Activated naive CD4-positive, alpha-beta T cell treated with anti-CD3 and anti-CD28 coated beads, Interleukin-2, amount 10 ng/mL, durations not matched to agents 7 days and 5 days (primary cell): ENCODE measurements around the gene ATP13A5.

Experiments
- CTCF ChIA-PET: fragments of 350-600 bp; sonication (Branson Sonifier 250); formaldehyde crosslinking; loops from one replicate; lab custom pipeline; 2021; ENCODE audit warnings: antibody characterized with exemption; lab: Charles Lee
- DNase-seq: peaks from one replicate; pipeline ENCODE4 v3.0.0-alpha.2; 2020
- H3K27ac Mint-ChIP-seq: one replicate; pipeline ENCODE4 v1.8.0; 2021; ENCODE audit warnings: mild to moderate bottlenecking, moderate library complexity, mixed read lengths
- H3K27me3 Mint-ChIP-seq: one replicate; pipeline ENCODE4 v1.8.0; 2021; ENCODE audit warnings: mild to moderate bottlenecking, mixed read lengths
- H3K36me3 Mint-ChIP-seq: one replicate; pipeline ENCODE4 v1.8.0; 2021; ENCODE audit warnings: mixed read lengths
- H3K4me1 Mint-ChIP-seq: one replicate; pipeline ENCODE4 v1.8.0; 2021; ENCODE audit warnings: mixed read lengths
- H3K4me3 Mint-ChIP-seq: one replicate; pipeline ENCODE4 v1.8.0; 2021; ENCODE audit warnings: mild to moderate bottlenecking, moderate library complexity, mixed read lengths
- H3K9me3 Mint-ChIP-seq: one replicate; pipeline ENCODE4 v1.8.0; 2021; ENCODE audit warnings: mixed read lengths

The ATP13A5 gene

DNA sequence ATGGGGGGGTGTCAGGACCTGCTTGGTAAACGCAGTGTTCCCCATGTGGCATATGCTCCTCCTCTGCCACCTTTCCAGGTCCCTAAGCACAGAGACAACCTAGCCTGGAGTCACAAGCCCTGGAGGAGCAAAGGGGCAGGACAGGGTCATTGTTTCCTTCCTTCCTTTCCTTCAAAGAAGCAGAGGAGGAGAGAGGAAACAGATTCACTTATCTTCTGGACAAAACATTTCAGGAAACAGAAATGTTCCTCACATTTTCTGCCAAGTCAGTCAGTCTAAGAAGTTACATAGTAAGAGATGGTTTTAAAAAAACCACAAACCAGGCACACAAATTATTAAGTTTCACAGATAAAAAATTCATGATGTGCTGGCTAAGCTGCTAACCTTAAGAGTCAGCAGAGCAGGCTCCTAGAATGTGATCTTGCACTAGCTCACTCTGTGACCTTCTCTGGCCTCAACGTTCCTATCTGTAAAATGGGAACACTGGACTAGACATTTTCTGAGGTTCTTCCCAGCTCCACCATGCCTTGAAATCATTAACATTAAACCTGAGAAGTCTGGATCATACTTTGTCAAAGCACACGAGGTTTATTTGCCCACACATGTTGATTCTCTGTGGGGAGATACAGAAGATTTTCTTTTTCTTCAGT lies 47.9 kb downstream of the ATP13A5 start:
- DNase-seq: no peak
- CTCF ChIA-PET: no interaction called here
- H3K4me3 Mint-ChIP-seq: no peak overlapping the region
- no peaks in the 10 kb centered on the region for H3K4me1 Mint-ChIP-seq
- no peaks in the 10 kb centered on the region for H3K36me3 Mint-ChIP-seq
- H3K27me3 Mint-ChIP-seq: no peaks in the 10 kb centered on the region
- H3K27ac Mint-ChIP-seq: no peak overlapping the region
- no peaks in the 10 kb centered on the region for H3K9me3 Mint-ChIP-seq

DNA sequence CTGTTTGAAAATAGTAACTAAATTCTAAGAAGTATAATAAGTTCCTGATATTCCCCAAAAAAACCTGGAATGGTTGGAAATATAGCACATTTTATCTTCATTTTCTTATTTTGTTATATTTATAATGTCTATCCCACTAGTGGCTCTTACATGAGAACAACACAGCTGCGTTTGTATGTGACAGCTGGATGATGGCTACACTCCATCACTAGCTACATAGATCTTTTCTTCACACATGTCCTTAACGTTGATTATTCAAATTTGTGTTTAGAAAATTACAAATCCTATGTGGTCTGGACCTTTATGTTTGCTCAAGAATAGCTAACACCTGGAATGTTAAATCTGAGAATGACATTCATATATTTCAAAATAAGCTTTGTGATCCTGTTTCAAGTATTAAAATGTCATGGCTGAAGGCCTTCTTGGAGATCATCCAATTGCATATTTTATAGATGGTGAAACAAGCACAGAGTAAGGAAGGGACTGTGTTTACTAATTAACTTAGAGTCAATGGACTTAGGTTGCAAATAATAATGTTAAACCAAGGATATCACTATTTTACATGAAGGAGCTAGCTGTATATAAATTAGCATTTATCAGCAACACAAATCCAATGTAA lies 60.8 kb downstream of the ATP13A5 start:
- Mint-ChIP-seq H3K27ac (no peak overlapping the region), H3K9me3 (no peaks in the 10 kb centered on the region), H3K27me3 (no peaks in the 10 kb centered on the region), H3K36me3 (no peaks in the 10 kb centered on the region), H3K4me1 (no peaks in the 10 kb centered on the region), H3K4me3 (no peak overlapping the region)
- no peak for DNase-seq
- CTCF ChIA-PET: no interaction called here

DNA sequence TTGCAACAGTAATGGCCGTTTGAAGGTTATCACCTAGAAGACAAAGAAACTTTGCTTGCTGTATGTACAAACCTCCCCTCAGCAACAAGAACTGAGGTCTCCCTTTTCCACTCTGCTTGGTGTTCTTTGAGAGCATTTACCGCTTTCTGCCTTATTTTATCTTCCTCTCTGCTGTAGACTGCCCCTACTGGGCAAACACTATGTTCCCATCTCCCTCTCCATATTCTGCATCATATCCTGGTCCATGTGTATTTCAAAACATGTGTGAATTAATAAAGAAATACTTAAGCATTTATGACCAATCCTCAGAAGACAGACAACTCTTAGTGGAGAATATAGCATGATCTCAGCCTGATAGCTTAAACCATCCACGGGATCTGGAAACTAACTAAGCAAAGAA lies 64.4 kb downstream of the ATP13A5 start:
- no peak overlapping the region for H3K27ac Mint-ChIP-seq
- H3K27me3 Mint-ChIP-seq: peaks cover 4% of the 10 kb centered on the region
- no peaks in the 10 kb centered on the region for H3K36me3 Mint-ChIP-seq
- no peaks in the 10 kb centered on the region for H3K9me3 Mint-ChIP-seq
- CTCF ChIA-PET: no interaction called here
- no peak overlapping the region for H3K4me3 Mint-ChIP-seq
- no peaks in the 10 kb centered on the region for H3K4me1 Mint-ChIP-seq
- no peak for DNase-seq

DNA sequence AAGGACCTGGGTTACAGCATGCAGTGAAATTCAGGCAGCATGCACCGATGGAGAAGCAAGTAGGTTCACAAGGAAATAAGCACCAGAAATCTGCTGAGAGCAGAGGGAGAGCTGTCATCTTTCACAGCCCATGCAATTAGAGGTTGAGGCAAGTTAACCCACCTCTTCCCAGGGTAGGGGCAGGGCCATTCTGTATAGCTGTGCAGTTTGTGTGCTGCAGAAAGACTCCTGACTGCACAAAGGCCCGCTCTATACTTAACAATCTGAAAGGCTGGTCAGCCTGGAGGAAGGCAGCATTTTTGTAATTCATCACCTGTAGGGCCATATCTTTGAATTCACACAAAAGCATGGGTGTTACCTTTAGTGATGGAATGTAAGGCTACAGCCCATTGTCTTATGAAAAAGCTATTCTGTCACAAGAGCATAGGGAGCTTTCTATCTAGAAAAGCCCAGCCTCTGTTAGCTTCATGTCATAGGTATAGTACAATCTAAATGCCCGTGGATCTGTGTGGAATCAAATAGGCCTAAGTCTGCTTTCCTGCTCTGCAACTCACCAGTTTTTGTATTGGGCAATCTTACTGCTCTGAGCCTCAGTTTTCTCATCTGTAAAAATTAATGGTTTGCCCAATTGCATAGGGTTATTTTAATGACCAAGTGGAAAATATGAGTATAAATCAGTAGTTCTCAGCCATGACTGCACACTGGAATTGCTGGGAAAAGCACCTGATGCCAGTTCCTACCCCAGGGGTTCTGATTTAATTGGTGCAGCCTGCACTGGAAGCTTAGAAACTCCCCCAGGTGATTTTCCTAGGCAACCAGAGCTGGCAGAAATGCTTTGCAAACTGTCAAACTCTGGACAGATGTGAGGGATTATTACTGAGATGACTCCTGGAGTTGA lies 65.2 kb downstream of the ATP13A5 start:
- no peaks in the 10 kb centered on the region for H3K4me1 Mint-ChIP-seq
- CTCF ChIA-PET: no interaction called here

DNA sequence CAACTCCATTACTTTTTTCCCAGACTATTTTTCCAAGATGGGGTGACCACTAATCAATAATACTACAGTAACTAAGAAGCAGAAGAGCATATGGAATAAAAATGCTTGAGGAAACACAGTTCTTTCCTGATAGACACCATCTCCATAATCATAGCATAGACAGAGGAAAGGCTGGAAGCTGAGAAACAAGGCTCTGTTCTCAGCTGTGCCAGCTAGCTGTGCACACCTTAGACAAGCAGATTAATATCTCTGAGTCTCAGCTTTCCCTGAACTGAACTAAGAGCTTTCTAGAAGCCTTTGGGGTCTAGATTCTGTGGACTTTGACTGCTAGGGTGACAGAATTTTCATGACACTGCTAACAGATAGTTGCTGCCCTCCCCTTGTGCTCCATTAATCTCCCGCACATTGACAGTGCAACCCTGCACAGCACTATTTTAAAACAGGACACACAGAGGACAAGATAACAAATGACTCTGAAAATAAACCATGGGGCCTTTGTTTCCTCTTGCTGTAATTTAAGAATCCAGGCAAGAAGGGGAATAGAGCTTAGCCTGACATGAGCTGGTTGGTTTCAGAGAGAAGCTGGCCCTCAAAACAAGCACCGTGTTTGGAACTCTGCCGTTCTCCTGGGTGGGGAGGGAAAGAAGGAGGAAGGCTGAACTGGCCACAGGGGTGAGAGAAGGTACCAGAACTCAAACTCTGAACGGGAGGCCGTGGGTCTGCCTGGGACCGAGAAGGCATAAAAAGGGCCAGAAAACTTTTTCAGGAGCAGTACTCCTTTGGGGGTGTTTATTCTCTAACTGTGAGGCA lies 67.4 kb downstream of the ATP13A5 start:
- H3K4me3 Mint-ChIP-seq: no peak overlapping the region
- H3K27ac Mint-ChIP-seq: no peak overlapping the region
- no peaks in the 10 kb centered on the region for H3K4me1 Mint-ChIP-seq
- no peaks in the 10 kb centered on the region for H3K36me3 Mint-ChIP-seq
- CTCF ChIA-PET: no interaction called here
- H3K27me3 Mint-ChIP-seq: peaks cover 4% of the 10 kb centered on the region
- no peaks in the 10 kb centered on the region for H3K9me3 Mint-ChIP-seq
- DNase-seq: no peak

More for the DNA sequence above, 65.2 kb downstream of the ATP13A5 start:
- H3K4me3 Mint-ChIP-seq: no peak overlapping the region
- H3K9me3 Mint-ChIP-seq: no peaks in the 10 kb centered on the region
- DNase-seq: no peak
- H3K27me3 Mint-ChIP-seq: peaks cover 4% of the 10 kb centered on the region
- H3K27ac Mint-ChIP-seq: no peak overlapping the region
- no peaks in the 10 kb centered on the region for H3K36me3 Mint-ChIP-seq

DNA sequence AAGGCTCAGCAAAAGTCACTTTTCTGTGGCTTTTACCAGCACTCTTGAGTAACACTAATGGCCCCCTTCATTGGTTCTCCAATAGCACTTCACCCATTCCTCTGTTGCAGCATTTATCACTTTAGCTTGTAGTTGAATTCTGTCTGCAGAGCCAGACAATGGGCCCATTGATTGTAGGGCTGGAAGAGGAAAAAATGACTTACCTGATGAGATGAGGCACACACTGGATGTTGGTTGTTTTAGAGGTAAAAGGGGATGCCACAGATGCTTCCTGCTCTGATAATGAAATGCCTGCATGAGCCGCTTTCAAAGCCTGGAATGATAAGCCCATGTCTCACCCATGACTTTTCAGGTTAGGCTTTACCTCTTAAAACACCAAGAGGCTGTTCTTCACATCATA lies 73.2 kb downstream of the ATP13A5 start:
- Mint-ChIP-seq H3K36me3 (no peaks in the 10 kb centered on the region), H3K27ac (no peak overlapping the region), H3K4me3 (no peak overlapping the region), H3K4me1 (no peaks in the 10 kb centered on the region), H3K9me3 (no peaks in the 10 kb centered on the region), H3K27me3 (no peaks in the 10 kb centered on the region)
- no peak for DNase-seq
- CTCF ChIA-PET: no interaction called here

DNA sequence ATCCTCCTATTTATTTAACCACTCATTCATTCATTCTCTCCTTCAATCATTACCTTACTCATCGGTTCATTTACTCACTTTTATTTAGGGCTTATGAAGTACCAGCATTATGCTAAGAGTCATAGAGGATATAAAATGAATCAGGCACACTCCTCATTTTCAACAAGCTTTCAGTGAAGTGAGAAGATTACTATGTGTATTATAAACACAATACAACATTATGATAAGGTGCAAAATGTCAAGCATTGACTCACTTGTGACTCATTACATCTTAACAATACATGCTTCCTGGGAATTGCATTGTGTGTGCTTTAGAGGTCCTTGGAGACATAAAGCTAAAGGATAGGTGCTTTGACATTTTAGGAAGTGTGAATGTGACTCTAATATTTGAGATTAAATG lies 77.1 kb downstream of the ATP13A5 start:
- Mint-ChIP-seq H3K36me3 (no peaks in the 10 kb centered on the region), H3K27ac (no peak overlapping the region), H3K4me3 (no peak overlapping the region), H3K4me1 (no peaks in the 10 kb centered on the region), H3K27me3 (no peaks in the 10 kb centered on the region), H3K9me3 (no peaks in the 10 kb centered on the region)
- CTCF ChIA-PET: no interaction called here
- no peak for DNase-seq

GRCh38 chr3:193297421-193297820 lies 81.1 kb downstream of the ATP13A5 start:
- Mint-ChIP-seq H3K9me3 (no peaks in the 10 kb centered on the region), H3K4me3 (no peak overlapping the region), H3K4me1 (no peaks in the 10 kb centered on the region), H3K27ac (no peak overlapping the region), H3K36me3 (no peaks in the 10 kb centered on the region), H3K27me3 (no peaks in the 10 kb centered on the region)
- CTCF ChIA-PET: no interaction called here
- no peak for DNase-seq

DNA sequence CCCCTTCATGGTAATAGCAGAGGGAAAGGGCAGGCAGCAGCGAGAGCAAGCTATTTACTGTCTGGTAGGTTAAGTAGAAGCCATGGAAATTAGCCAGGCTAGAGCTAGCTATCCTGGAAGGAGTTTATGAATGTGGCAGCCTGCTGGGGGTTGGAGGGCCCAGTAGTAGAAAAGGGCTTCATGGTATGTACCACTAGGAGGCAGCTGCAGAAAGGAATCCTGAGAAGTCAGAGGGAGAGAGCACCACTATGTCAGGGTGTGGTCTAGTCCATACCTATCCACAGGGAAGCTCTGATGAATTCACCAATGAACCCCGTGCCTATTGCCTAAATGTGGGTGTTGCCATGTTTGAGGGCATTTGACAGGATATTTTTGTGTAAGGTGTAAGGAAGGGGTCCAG lies 82.6 kb downstream of the ATP13A5 start:
- Mint-ChIP-seq H3K9me3 (peaks cover 2% of the 10 kb centered on the region), H3K36me3 (no peaks in the 10 kb centered on the region), H3K27me3 (no peaks in the 10 kb centered on the region), H3K27ac (no peak overlapping the region), H3K4me3 (no peak overlapping the region), H3K4me1 (no peaks in the 10 kb centered on the region)
- no peak for DNase-seq
- CTCF ChIA-PET: no interaction called here

DNA sequence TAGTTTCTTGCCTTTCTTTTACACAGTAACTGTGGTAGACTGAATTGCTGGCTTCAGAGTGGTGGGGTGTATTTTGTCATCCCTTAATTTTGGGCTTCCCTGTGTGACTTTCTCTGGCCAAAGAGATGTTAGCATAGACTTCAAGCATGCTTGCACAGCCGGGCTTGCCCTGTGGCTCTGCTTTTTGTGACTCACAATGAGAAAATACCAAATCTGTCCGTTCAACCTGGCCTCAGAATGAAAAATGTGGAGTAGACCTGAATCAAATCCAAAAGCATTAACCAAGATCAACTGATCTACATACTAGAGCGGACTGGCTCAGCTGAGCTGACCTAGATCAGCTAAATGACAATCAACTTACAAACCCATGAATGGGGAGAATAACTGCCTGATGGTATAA lies 86.2 kb downstream of the ATP13A5 start:
- CTCF ChIA-PET: no interaction called here
- H3K4me3 Mint-ChIP-seq: no peak overlapping the region

GRCh38 chr3:193271101-193271840 lies 107.3 kb downstream of the ATP13A5 start:
- Mint-ChIP-seq H3K27me3 (no peaks in the 10 kb centered on the region), H3K9me3 (no peaks in the 10 kb centered on the region), H3K36me3 (no peaks in the 10 kb centered on the region), H3K4me1 (no peaks in the 10 kb centered on the region), H3K27ac (no peak overlapping the region), H3K4me3 (no peak overlapping the region)
- CTCF ChIA-PET: no interaction called here
- DNase-seq: no peak

More for the DNA sequence above, 86.2 kb downstream of the ATP13A5 start:
- no peak overlapping the region for H3K27ac Mint-ChIP-seq
- no peaks in the 10 kb centered on the region for H3K36me3 Mint-ChIP-seq
- no peaks in the 10 kb centered on the region for H3K27me3 Mint-ChIP-seq
- H3K4me1 Mint-ChIP-seq: no peaks in the 10 kb centered on the region
- DNase-seq: no peak
- H3K9me3 Mint-ChIP-seq: peaks cover 5% of the 10 kb centered on the region

GRCh38 chr3:193270451-193270850 lies 108.1 kb downstream of the ATP13A5 start:
- Mint-ChIP-seq H3K36me3 (no peaks in the 10 kb centered on the region), H3K27ac (no peak overlapping the region), H3K4me3 (no peak overlapping the region), H3K9me3 (no peaks in the 10 kb centered on the region), H3K4me1 (no peaks in the 10 kb centered on the region), H3K27me3 (no peaks in the 10 kb centered on the region)
- no peak for DNase-seq
- CTCF ChIA-PET: interaction anchor here (0.6 kb wide), 1 partner anchor 607 kb away, joined by 5 read pairs; no protein-coding TSS in a partner anchor

DNA sequence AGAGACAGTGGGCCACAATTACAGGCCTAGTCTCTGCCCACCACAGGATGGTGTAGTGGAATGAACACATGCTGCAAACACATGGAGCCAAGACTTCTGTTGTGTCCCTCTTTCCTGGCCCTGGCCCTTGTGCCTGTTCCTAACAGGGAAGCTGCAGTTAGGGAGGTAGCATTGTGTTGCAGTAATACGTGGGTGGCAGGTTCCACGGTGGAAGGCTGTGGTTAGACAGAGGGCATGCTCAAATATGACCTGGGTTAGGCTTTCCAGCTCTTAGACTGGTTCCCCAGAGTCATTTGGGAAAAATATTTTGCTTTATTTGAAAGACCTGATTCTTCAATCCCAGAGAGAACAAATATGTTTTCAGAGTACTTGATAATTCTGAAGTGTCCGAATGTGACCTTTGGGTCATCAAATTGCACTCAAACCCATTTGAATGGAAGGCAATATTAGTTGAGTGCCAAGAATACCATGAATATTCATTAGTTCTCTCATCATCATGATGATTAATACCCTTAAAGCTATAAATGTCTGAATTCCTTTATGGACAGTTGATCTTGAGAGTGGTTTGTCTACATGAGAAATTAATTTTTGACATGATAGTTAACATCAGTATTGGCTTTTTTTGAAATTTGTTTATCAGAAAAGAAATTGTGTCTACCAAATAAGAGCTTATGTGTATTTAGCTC lies 109.1 kb downstream of the ATP13A5 start:
- CTCF ChIA-PET: interaction anchor here (0.6 kb wide), 1 partner anchor 608 kb away, joined by 5 read pairs; no protein-coding TSS in a partner anchor
- H3K27ac Mint-ChIP-seq: no peak overlapping the region
- no peaks in the 10 kb centered on the region for H3K4me1 Mint-ChIP-seq
- DNase-seq: no peak
- no peak overlapping the region for H3K4me3 Mint-ChIP-seq
- no peaks in the 10 kb centered on the region for H3K27me3 Mint-ChIP-seq
- no peaks in the 10 kb centered on the region for H3K9me3 Mint-ChIP-seq
- no peaks in the 10 kb centered on the region for H3K36me3 Mint-ChIP-seq
